ENCODE results near the gene PUSL1.

Gene PUSL1

GRCh38 chr1:1324524-1325287, 16.3 kb downstream of the PUSL1 start, which contains the start of the genes CPTP and INTS11:
Gene CPTP, plus strand, starts transcription at chr1:1324802. Its CDS starts 2,109 bp downstream, at chr1:1326911.
Gene INTS11, minus strand, starts transcription at chr1:1324660. Its CDS starts 52 bp downstream, at chr1:1324608.
- TF ChIP-seq CTCF (IDR thresholded peaks at IDR 0.05; ENCODE audit: insufficient read depth, low read depth, low read length, missing control alignments), result no peak
- peak within 1 kb of the TSS; percentile 78 for H3K4me3 ChIP-seq (ENCODE audit: low read length)
- peak; percentile 94 for DNase-seq (ENCODE audit: low read depth)

GRCh38 chr1:1325288-1326074, 17.1 kb downstream of the PUSL1 start:
- peak overlapping the region; percentile 78 for H3K4me3 ChIP-seq (ENCODE audit: low read length)
- DNase-seq (ENCODE audit: low read depth), result peak; percentile 73
- no peak for TF ChIP-seq CTCF (IDR thresholded peaks at IDR 0.05; ENCODE audit: insufficient read depth, low read depth, low read length, missing control alignments)

- no peak for TF ChIP-seq CTCF (IDR thresholded peaks at IDR 0.05; ENCODE audit: insufficient read depth, low read depth, low read length, missing control alignments)
- H3K4me3 ChIP-seq (ENCODE audit: low read length), result peak overlapping the region; percentile 78
- DNase-seq (ENCODE audit: low read depth), result no peak
Observed at GRCh38 chr1:1326075-1326605, 17.7 kb downstream of the PUSL1 start.

- no peak for TF ChIP-seq CTCF (IDR thresholded peaks at IDR 0.05; ENCODE audit: insufficient read depth, low read depth, low read length, missing control alignments)
- H3K4me3 ChIP-seq (ENCODE audit: low read length), result no peak overlapping the region
- DNase-seq (ENCODE audit: low read depth), result no peak
Observed at GRCh38 chr1:1327291-1327690, 18.9 kb downstream of the PUSL1 start.

GRCh38 chr1:1328254-1328653, 19.9 kb downstream of the PUSL1 start:
- TF ChIP-seq CTCF (IDR thresholded peaks at IDR 0.05; ENCODE audit: insufficient read depth, low read depth, low read length, missing control alignments), result no peak
- no peak overlapping the region for H3K4me3 ChIP-seq (ENCODE audit: low read length)
- DNase-seq (ENCODE audit: low read depth), result no peak

GRCh38 chr1:1329304-1330210, 21.2 kb downstream of the PUSL1 start:
- no peak for DNase-seq (ENCODE audit: low read depth)
- no peak for TF ChIP-seq CTCF (IDR thresholded peaks at IDR 0.05; ENCODE audit: insufficient read depth, low read depth, low read length, missing control alignments)
- no peak overlapping the region for H3K4me3 ChIP-seq (ENCODE audit: low read length)

Data from epithelial cell of esophagus (primary cell).